SU-DHL-6 (cell line): ENCODE data around the gene REST.

Experiments used
- EZH2phosphoT487 ChIP-seq: fragments of 200-600 bp; sonication (generic), shearing (Covaris generic); conservative IDR thresholded peaks from 2 replicates; pipeline ENCODE4 v1.6.1; 2018; ENCODE audit warnings: mild to moderate bottlenecking, antibody characterized with exemption, low read length, moderate library complexity, mixed read lengths
- TF ChIP-seq, protein P1 (sequence below): fragments of 200-600 bp; sonication (generic); IDR thresholded peaks from one replicate; pipeline ENCODE4 v1.5.1; 2017; ENCODE audit warnings: antibody characterized with exemption, mild to moderate bottlenecking, low read length, moderate library complexity; ENCODE audit not compliant: insufficient read depth, poor library complexity, severe bottlenecking

DNA sequence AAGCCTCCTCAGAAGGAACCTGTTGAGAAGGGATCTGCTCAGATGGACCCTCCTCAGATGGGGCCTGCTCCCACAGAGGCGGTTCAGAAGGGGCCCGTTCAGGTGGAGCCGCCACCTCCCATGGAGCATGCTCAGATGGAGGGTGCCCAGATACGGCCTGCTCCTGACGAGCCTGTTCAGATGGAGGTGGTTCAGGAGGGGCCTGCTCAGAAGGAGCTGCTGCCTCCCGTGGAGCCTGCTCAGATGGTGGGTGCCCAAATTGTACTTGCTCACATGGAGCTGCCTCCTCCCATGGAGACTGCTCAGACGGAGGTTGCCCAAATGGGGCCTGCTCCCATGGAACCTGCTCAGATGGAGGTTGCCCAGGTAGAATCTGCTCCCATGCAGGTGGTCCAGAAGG, 22.9 kb downstream of the REST start:
- TF ChIP-seq, protein P1, sequence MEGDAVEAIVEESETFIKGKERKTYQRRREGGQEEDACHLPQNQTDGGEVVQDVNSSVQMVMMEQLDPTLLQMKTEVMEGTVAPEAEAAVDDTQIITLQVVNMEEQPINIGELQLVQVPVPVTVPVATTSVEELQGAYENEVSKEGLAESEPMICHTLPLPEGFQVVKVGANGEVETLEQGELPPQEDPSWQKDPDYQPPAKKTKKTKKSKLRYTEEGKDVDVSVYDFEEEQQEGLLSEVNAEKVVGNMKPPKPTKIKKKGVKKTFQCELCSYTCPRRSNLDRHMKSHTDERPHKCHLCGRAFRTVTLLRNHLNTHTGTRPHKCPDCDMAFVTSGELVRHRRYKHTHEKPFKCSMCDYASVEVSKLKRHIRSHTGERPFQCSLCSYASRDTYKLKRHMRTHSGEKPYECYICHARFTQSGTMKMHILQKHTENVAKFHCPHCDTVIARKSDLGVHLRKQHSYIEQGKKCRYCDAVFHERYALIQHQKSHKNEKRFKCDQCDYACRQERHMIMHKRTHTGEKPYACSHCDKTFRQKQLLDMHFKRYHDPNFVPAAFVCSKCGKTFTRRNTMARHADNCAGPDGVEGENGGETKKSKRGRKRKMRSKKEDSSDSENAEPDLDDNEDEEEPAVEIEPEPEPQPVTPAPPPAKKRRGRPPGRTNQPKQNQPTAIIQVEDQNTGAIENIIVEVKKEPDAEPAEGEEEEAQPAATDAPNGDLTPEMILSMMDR, result no peak
- no peak for TF ChIP-seq EZH2phosphoT487
